Measurements from ENCODE around the gene LPXN.
A peak's percentile ranks its signal among the peaks of the same experiment; 100 is the strongest.
"Not testable (repeated sequence)": the region's sequence is repeated elsewhere in the genome, so short reads cannot be mapped to it uniquely, and the experiment has no call there.

Gene LPXN

DNA sequence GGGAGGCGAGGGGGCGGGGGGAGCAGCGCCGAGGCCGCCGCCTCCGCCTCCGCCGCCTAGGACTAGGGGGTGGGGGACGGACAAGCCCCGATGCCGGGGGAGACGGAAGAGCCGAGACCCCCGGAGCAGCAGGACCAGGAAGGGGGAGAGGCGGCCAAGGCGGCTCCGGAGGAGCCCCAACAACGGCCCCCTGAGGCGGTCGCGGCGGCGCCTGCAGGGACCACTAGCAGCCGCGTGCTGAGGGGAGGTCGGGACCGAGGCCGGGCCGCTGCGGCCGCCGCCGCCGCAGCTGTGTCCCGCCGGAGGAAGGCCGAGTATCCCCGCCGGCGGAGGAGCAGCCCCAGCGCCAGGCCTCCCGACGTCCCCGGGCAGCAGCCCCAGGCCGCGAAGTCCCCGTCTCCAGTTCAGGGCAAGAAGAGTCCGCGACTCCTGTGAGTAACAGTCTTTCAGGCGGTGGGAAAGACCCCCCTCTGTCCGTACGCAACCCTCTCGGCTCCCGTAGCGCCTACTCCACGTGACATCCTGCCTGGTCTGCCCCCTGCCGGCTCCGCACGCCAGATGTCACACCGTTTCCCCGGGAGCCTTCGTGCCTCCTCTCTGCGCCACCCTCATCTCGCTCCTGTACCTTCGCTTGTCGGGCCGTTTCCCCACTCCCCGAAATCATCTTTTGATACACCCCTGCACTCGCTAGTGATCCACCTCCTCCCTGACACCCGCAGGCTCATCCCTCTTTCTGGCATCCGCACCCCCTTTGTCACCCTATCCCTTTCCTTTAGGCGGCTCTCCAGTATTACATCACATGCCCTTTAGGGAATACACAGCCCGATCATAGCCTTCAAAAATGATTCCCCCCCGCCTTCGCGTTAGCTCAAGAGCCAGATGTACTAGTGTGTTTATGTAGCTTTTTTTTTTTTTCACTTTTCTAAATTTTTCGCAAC is 3.8 kb upstream of the LPXN start:
- DNase-seq (ENCODE audit: low read depth in 2 of 2), result peak; percentile 85 to 87

DNA sequence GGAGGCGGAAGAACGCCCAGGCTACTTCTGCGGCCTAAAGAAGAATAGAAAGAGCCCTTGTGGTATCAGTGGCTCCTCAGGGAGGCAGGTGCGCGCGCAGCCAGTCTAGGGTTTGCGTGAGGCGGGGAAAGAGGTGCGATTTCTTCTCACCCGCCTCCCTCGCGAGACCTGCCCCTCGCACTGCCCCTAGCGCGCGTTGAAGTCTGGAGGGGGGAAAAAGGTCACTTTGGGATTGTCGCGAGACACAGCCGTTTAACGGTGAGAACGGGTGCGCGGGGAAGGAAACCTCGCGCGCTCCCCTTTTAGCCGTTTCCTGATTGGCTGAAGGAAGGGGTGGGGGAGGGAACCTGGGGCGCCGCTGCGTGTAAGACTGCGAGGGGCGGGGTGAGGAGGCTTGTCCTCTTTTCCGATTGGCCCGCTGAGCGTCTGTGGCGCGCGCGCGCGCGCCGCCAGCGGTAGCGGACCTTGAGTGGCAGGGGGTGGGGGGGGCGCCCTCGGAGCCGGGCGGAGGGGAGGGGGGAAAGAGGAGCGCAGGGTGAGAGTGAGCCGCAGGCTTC is 3.1 kb upstream of the LPXN start, which contains the start of gene ZFP91:
TSS of gene ZFP91 (plus strand) at position 429 of the 557 bp plus-strand sequence. CDS start 219 bp downstream, outside the sequence.
- peak; percentile 92 to 93 for DNase-seq (ENCODE audit: low read depth in 2 of 2)

DNA sequence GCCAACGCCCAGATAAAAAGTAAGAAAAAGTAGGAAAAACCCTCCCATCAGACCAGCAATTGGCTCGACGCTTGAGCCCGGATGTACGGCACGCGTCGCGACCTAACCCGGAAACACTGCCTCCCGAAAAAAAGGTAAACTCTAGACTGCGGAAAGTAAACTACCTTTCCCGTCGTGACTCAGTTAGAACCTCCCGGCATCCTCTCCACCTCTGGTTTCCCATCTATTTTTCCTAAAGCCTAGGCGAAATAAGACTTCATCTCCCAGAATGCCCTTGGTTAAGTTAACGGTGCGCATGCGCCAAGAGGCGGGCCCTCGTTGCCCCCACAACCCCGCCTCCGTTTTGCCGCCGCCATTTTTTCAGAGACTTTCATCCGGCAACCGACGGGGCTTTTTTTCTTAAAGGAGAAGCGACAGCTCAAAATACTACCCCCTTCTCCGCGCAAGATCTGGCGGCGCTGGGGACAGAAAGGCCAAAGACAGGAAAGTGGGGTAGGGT is 2.5 kb upstream of the LPXN start:
- peak; percentile 79 to 86 for DNase-seq (ENCODE audit: low read depth in 2 of 2)

- peak; percentile 53 for DNase-seq (ENCODE audit: low read depth in 2 of 2)
Observed at GRCh38 chr11:58577555-58578135, 2.0 kb upstream of the LPXN start.

DNA sequence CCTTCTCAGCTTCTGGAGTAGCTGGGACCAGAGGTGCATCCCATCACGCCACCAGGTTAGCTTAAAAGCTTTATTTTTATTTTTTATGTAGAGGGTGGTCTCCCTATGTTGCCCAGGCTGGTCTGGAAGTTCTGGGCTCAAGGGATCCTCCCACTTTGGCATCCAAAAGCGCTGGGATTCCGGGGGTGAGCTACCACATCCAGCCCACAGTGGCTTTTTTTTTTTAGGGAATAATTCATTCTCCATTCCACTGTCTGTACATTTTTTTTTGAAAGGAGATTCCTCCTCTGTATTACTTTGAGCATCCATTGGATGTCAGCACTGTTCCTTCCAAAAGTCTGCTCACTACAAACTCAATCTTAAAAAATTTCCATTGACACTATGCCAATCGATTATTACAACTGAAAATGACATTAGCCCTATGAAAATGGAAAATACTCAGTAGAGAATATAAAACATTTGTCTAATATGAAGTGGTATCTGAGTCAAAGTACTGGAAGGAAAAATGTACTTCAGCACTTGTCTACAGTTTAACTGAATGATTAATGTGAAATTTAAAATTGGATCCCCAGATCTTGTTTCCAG is 1.3 kb upstream of the LPXN start:
- DNase-seq (ENCODE audit: low read depth in 2 of 2), result no peak

DNA sequence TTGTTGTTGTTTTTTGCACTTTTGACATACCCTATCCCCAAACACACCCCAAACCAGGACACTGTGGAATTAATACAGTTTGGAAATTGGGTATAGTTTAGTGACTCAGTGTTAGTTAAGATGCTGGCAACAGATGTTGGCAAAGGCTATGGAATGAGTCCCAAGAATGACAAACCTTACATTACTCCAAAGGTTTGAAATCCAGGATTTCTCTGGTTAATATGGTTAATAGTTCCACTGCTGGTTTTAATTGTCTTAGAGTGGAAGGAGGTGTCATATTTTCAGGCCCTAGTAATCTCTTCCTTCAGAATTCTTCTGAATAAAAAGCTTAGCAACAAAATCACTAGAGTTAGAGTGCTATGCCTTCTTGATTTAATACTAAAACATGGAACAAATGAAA is 775 bp downstream of the LPXN start:
- DNase-seq (ENCODE audit: low read depth in 2 of 2), result no peak

DNA sequence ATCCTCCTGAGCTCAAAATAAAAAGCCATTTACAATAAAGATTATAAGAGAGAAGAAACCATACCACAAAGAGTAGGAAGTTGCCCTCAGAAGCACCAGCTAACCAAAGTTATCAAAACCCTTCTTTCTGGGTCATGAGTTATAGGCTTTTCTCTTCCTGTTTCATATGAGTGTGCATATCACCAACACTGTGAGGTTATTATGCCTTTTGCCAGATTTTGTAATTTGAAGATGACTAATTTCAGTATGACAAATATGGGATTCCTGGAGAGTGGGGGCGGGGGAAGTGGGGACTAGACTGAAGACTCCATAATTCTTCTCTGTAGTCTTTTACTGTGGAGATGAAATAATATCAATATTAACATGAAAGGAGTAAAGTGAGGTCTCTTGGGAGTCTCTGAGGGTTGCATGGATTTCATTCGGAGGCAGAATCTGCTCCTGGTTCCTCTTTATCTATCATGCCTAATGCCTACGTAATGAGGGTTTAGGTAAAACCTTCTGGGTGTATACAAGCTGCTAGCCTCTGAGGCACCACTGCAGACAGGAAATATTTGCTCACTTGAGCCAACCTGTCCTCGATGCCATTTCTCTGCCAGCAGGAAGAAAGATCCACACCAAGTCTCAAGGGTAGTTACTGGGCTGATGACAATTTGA is 2.1 kb downstream of the LPXN start:
- peak; percentile 16 to 19 for DNase-seq (ENCODE audit: low read depth in 2 of 2)

GRCh38 chr11:58572906-58573305 is 2.8 kb downstream of the LPXN start:
- not testable (repeated sequence) for DNase-seq (ENCODE audit: low read depth in 2 of 2)

DNA sequence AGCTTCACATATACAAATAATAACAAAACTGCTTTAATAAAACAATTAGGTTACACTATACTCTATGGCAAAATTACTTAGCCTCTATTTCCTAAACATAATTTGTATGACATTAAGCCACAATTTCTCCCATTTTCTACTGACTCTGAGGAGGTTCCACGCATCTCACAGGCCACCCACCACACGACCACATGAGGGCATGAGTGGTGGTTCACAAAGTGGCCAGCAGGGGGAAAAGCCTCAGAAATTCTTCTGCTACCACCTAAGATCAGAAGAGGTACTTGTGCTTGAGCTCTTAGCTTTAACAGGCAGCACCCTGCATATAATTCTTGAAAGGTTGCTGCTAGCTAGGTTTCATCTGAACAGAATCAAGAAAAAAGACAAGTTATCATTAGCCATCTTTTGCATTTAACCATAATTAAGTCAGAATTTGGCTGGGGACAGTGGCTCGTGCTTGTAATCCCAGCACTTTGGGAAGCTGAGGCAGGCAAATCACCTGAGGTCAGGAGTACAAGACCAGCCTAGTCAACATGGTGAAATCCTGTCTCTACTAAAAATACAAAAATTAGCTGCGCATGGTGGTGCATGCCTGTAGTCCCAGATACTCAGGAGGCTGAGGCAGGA is 7.7 kb downstream of the LPXN start:
- peak; percentile 58 to 68 for DNase-seq (ENCODE audit: low read depth in 2 of 2)

- no peak for DNase-seq (ENCODE audit: low read depth in 2 of 2)
Observed at GRCh38 chr11:58564231-58564630, 11.4 kb downstream of the LPXN start.

GRCh38 chr11:58562375-58562800 is 13.3 kb downstream of the LPXN start:
- no peak for DNase-seq (ENCODE audit: low read depth in 2 of 2)

DNA sequence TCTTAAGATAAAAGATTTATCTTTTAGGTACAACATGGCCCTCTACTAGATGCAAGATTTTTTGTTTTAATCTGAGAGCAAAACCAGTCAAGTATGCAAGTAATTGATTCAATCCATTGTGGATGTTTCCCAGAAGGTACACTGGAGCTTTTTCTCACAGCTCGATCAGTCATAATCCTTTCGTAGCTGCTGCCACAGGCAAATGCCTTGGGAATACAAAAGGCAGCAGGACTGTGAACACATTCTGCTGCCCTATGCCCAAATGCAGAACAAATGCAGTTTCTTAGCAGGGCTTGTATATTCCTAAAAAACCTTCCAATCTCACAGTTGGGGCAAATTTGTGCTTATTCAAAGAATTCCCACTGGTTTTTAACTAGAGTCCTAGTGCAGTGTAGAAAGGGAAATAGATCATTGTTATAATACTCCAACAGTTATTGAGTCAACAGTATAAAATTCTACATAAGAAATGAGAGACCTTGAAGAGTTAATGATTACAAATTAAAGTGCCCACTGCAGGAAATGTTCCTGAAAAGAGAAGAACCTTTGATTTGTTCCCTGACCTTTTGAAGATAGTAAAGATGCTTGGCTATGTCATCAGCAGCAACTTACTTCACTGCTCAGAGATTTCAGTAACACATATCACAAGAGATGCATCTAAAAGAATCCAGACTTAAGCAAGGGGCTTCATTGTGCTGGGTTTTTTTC is 14.1 kb downstream of the LPXN start:
- no peak for DNase-seq (ENCODE audit: low read depth in 2 of 2)

- no peak for DNase-seq (ENCODE audit: low read depth in 2 of 2)
Observed at GRCh38 chr11:58560842-58561241, 14.8 kb downstream of the LPXN start.

DNA sequence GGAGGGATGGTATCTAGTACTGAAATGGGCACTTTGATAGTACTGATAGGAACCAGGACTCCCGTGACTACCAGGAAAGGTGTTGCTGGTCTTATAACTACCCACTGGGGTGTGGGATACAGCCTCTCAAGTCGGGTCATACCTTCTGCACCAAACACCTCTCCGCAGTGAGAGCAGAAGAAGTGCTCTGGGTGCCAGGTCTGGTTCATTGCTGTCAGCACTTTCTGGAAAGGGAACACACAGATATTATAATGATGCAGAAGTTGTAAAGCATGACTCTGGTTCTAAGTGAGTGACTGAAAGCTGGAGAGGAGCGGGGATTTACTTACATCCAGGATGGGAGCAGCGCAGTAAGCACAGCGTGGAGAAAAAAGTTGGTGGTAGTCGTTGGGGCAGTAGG is 26.0 kb downstream of the LPXN start:
- DNase-seq (ENCODE audit: low read depth in 2 of 2), result no peak

DNA sequence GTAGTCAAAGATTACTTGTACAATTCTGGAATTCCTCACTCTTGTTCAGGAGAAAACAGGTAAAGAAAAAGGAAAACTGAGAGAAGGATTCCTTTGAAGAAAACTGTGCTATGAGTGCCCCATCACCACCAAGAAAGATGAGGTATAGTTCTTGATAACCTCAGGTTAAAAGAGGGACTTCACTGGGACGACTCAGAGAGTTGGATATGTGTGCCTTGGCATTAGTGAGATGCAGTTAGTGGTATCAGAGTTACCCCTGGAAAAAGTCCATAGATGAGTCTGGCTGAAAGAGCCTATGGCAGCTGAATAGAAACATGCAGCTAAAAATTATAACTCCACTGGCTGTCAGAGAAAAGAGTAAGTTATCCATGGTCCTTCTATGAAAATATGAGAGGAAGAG is 28.8 kb downstream of the LPXN start:
- no peak for DNase-seq (ENCODE audit: low read depth in 2 of 2)

- DNase-seq (ENCODE audit: low read depth in 2 of 2), result no peak
Observed at GRCh38 chr11:58531865-58532341, 43.8 kb downstream of the LPXN start.

DNA sequence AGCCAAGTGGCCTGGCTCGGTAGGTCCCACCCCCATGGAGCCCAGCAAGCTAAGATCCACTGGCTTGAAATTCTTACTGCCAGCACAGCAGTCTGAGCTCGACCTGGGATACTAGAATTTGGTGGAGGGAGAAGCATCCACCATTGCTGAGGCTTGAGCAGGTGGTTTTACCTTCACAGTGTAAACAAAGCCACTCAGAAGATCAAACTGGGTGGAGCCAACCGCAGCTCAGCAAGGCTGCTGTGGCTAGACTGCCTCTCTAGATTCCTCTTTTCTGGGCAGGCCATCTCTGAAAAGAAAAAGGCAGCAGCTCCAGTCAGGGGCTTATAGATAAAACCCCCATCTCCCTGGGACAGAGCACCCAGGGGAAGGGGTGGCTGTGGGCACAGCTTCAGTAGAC is 45.4 kb downstream of the LPXN start:
- no peak for DNase-seq (ENCODE audit: low read depth in 2 of 2)

- DNase-seq (ENCODE audit: low read depth in 2 of 2), result no peak
Observed at GRCh38 chr11:58527429-58527828, 48.2 kb downstream of the LPXN start.

DNA sequence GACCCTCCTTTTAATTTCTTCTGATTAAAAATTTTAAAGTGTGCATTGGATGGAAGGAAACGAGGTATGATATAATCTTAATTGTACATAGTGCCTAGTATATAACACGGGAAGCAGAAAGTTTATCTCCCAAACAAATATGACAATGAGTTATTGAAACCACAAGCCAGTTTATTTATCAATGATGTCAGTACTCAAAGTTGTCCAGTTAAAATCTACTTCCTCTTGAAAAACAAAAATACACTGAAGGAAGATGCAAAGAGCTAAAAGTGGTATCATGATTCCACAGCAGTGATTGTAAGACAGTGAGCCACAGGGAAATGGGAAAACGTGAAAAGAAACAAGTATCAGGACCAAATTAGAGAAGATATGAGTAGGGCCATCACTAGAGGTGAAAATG is 48.9 kb downstream of the LPXN start:
- no peak for DNase-seq (ENCODE audit: low read depth in 2 of 2)

DNA sequence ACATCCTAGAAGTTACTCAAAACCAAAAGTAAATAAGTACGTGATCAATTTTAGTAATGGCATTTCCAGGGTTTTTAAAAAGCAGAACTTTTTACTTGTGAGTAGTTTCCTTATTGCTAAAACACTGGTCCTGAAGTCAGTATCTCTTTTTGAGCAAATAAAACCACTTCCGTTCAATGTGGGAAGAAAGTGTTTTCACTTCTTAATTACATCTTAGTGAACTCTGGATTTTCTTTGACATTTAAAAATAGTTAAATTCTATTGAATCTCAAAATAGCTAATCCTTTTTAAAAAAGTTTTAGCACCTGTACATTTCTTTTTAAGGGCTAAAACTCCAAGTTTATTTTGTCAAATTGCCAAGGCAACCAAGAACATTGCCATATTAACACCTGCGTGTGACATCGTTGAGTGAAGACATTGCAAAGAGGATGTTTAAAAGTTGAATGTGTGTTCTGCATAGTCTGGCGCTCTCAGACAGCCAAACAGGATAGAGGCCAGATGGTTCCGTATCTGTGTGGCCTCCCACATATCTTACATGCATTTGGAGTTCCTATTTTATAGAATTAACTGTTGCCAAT is 50.5 kb downstream of the LPXN start:
- no peak for DNase-seq (ENCODE audit: low read depth in 2 of 2)
